ENCODE data around the gene WDR19. TPM values are rescaled to one million over a fixed set of nuclear protein-coding genes. Genes with fewer than 3 reads are reported as not detected.

Gene WDR19
- total and polyA plus RNA-seq, 8 donors: 6.3 to 41.3 (median 13.7) TPM

DNA sequence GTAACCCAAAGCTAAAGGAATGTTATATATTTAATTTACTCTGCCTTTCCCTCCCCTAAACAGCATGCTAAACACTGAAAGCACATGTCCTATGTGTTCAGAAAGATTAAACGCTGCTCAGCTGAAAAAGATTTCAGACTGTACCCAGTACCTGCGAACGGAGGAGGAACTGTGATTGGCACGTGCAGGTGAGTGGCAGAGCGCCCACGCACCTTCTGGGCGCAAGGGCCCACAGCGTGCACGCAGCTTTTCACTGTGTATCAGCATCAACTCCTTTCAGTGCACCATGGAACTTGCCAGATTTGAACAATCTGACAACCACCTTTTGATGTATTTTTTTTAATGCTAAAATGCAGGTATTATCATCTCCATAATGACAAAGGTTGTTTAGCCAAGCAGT lies 96.1 kb downstream of the WDR19 start:
- Histone ChIP-seq H3K9me3 (no peaks in the 10 kb centered on the region), H3K27me3 (no peaks in the 10 kb centered on the region), H3K27ac (no peak overlapping the region), H3K4me1 (no peaks in the 10 kb centered on the region), H3K4me3 (no peak overlapping the region), H3K36me3 (peaks cover 0 to 37% (median 3%) of the 10 kb centered on the region in 3 donors)
- TF ChIP-seq, protein P1, sequence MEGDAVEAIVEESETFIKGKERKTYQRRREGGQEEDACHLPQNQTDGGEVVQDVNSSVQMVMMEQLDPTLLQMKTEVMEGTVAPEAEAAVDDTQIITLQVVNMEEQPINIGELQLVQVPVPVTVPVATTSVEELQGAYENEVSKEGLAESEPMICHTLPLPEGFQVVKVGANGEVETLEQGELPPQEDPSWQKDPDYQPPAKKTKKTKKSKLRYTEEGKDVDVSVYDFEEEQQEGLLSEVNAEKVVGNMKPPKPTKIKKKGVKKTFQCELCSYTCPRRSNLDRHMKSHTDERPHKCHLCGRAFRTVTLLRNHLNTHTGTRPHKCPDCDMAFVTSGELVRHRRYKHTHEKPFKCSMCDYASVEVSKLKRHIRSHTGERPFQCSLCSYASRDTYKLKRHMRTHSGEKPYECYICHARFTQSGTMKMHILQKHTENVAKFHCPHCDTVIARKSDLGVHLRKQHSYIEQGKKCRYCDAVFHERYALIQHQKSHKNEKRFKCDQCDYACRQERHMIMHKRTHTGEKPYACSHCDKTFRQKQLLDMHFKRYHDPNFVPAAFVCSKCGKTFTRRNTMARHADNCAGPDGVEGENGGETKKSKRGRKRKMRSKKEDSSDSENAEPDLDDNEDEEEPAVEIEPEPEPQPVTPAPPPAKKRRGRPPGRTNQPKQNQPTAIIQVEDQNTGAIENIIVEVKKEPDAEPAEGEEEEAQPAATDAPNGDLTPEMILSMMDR (IDR thresholded peaks at IDR 0.05): no peak
- ATAC-seq: no peak
- no peak for FAIRE-seq
- intact Hi-C loops (cut with DNase I): no loop called here
- no peak for DNase-seq
- 78 to 84% methylated on average over 9 of the region's 9 CpGs for WGBS, 2 donors

DNA sequence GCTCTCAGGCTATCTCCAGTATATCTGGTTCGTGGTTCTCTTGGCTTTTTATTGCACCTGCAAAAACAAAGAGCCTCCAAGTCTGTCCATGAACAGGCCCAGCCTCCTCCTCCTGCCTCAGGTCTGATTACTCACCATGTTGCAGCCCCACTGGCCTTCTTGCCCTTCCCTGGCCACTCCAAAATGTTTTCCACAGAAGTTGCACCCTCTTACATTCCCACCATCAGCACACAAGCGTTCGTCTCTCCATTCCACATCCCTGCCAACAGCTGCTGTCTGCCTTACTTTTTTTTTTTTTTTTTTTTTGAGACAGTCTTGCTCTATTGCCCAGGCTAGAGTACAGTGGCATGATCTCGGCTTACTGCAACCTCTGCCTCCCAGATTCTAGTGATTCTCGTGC lies 97.1 kb downstream of the WDR19 start:
- FAIRE-seq: no peak
- no peak for DNase-seq
- Histone ChIP-seq H3K36me3 (peaks cover 0 to 27% (median 0%) of the 10 kb centered on the region in 3 donors), H3K4me1 (no peaks in the 10 kb centered on the region), H3K27me3 (no peaks in the 10 kb centered on the region), H3K9me3 (no peaks in the 10 kb centered on the region), H3K27ac (no peak overlapping the region), H3K4me3 (no peak overlapping the region)
- intact Hi-C loops (cut with DNase I): no loop called here
- 75 to 78% methylated on average over 5 of the region's 5 CpGs for WGBS, 2 donors
- no peak for ATAC-seq
- TF ChIP-seq, protein P1 (IDR thresholded peaks at IDR 0.05): no peak

DNA sequence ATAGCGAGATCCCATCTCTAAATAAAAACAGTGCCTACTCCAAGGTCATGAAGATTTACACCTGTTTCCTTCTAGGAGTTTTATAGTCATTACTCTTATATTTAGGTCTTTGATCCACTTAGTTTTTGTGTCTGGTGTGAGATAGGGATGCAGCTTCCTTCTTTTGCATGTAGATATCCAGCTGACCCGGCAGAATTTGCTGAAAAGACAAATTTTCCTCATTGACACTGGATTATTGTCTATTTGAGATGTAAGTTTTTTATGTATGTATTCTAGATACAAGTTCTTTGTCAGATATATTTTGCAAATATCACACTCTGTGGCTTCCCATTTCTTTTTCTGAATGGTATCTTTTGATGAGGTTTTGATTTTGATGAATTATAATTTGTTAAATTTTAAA lies 98.4 kb downstream of the WDR19 start:
- DNase-seq (no peak), FAIRE-seq (no peak), ATAC-seq (no peak)
- Histone ChIP-seq H3K9me3 (no peaks in the 10 kb centered on the region), H3K4me1 (no peaks in the 10 kb centered on the region), H3K27me3 (no peaks in the 10 kb centered on the region), H3K36me3 (peaks cover 0 to 17% (median 0%) of the 10 kb centered on the region in 3 donors), H3K27ac (no peak overlapping the region), H3K4me3 (no peak overlapping the region)
- 93 to 96% methylated on average over 2 of the region's 2 CpGs for WGBS, 2 donors
- TF ChIP-seq, protein P1 (IDR thresholded peaks at IDR 0.05): no peak
- intact Hi-C loops (cut with DNase I): no loop called here

DNA sequence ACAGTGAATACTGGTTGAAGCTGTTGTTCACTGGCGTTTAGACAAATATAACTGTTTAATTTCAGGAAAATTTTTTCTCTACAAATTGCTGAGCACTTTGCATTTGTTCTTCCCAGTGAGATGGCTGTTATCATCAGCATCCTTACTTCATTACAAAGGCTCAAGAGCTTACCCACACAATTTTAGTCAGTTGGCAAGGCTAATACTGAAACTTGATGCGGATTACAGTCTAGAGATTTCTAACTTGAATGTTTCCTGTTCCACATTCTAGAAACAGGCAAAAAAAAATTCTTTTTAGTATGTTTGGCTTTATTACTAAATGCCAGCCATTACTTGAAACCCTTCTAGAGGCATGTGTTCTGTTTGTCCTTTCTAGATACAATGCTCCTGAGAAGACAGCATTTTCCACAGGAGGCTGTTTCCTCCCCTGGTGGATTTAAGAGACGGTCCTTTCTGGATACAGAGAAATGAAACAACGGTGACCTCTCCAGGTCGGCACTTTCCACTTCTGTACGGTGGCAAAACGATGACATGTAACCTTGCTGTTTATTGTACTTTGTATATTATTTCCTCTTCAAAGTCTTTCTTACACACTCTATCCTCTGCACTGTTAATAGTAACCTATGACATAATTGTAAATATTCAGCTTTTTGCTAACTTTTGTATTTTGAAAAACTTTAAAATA lies 102.9 kb downstream of the WDR19 start:
- Histone ChIP-seq H3K27ac (no peak overlapping the region), H3K36me3 (peaks cover 0 to 37% (median 0%) of the 10 kb centered on the region in 3 donors), H3K27me3 (no peaks in the 10 kb centered on the region), H3K9me3 (no peaks in the 10 kb centered on the region), H3K4me1 (no peaks in the 10 kb centered on the region), H3K4me3 (no peak overlapping the region)
- intact Hi-C loops (cut with DNase I): no loop called here
- TF ChIP-seq, protein P1 (IDR thresholded peaks at IDR 0.05): no peak
- no peak for DNase-seq
- ATAC-seq: no peak
- 69 to 80% methylated on average over 7 of the region's 7 CpGs for WGBS, 2 donors
- FAIRE-seq: no peak

DNA sequence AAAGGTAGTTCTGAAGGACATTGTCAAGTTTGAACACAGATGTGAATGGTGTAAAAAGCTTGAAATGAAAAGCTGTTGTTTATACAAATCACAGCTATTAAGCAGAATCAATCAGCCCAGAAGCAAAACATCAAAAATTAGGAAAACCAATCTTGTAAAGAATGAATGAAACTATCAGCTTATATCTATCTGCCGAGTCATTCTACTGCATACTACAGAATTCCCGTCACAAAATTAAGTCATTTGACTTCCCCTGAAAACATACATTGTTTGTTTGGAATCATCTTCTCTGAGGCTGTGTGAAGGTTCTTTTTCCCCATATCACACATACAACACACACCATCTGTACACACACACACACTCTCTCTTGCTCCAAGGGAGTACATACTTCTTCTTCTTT lies 103.5 kb downstream of the WDR19 start:
- no peak overlapping the region for H3K4me3 ChIP-seq
- intact Hi-C loops (cut with DNase I): no loop called here
- ATAC-seq: no peak
- H3K27me3 ChIP-seq: no peaks in the 10 kb centered on the region
- TF ChIP-seq, protein P1 (IDR thresholded peaks at IDR 0.05): no peak
- H3K36me3 ChIP-seq: peaks cover 0 to 40% (median 0%) of the 10 kb centered on the region in 3 donors
- 88 to 94% methylated on average over 2 of the region's 2 CpGs for WGBS, 2 donors
- H3K9me3 ChIP-seq: no peaks in the 10 kb centered on the region
- no peak for FAIRE-seq
- DNase-seq: no peak
- H3K4me1 ChIP-seq: no peaks in the 10 kb centered on the region
- no peak overlapping the region for H3K27ac ChIP-seq
